Skin of body (tissue), 2 donors: ENCODE data around the gene SYNGAP1. TPM values are rescaled to one million over a fixed set of nuclear protein-coding genes. Genes with fewer than 3 reads are reported as not detected.
A peak's percentile ranks its signal among the peaks of the same experiment; 100 is the strongest.
"Not testable (repeated sequence)": the region's sequence is repeated elsewhere in the genome, so short reads cannot be mapped to it uniquely, and the experiment has no call there.

Experiments used
- DNase-seq: peaks from one replicate; lab custom pipeline; 2025; lab: John Stamatoyannopoulos, UW
- total RNA-seq: library from RNA; depleted of rRNA; stranded (reverse); fragments of >200 nt; gene quantifications from one replicate; pipeline ENCODE4 v1.2.3, GENCODE V29; 2014

SYNGAP1 gene
- total RNA-seq: 8.8 TPM

GRCh38 chr6:33419580-33420490, at the start of gene SYNGAP1:
SYNGAP1 (plus strand) TSS chr6:33420065; CDS start chr6:33420265, 200 bp downstream.
- peak; percentile 59 for DNase-seq

GRCh38 chr6:33371901-33372300, 48.0 kb upstream of the SYNGAP1 start:
- not testable (repeated sequence) for DNase-seq

- DNase-seq: no peak
Observed at GRCh38 chr6:33372526-33373123, 47.2 kb upstream of the SYNGAP1 start.

GRCh38 chr6:33373960-33374910, 45.6 kb upstream of the SYNGAP1 start:
- no peak for DNase-seq

- DNase-seq: peak; percentile 86
Observed at GRCh38 chr6:33375143-33375671, 44.7 kb upstream of the SYNGAP1 start.

GRCh38 chr6:33377171-33377570, 42.7 kb upstream of the SYNGAP1 start:
- no peak for DNase-seq

- not testable (repeated sequence) for DNase-seq
Observed at GRCh38 chr6:33379184-33379583, 40.7 kb upstream of the SYNGAP1 start.

- DNase-seq: no peak
Observed at GRCh38 chr6:33380272-33380981, 39.4 kb upstream of the SYNGAP1 start.

GRCh38 chr6:33383427-33384185, 36.3 kb upstream of the SYNGAP1 start:
- no peak for DNase-seq

GRCh38 chr6:33384581-33385020, 35.3 kb upstream of the SYNGAP1 start:
- DNase-seq: peak; percentile 10

GRCh38 chr6:33390173-33390572, 29.7 kb upstream of the SYNGAP1 start:
- no peak for DNase-seq

- no peak for DNase-seq
Observed at GRCh38 chr6:33390767-33391277, 29.0 kb upstream of the SYNGAP1 start.

- peak; percentile 100 for DNase-seq
Observed at GRCh38 chr6:33391278-33391921, 28.5 kb upstream of the SYNGAP1 start, which contains the start of gene KIFC1. KIFC1 (plus strand) TSS chr6:33391823; CDS start chr6:33391986, 163 bp downstream.

GRCh38 chr6:33391922-33392594, 27.8 kb upstream of the SYNGAP1 start:
- peak; percentile 19 for DNase-seq

- no peak for DNase-seq
Observed at GRCh38 chr6:33392595-33392948, 27.3 kb upstream of the SYNGAP1 start.

- no peak for DNase-seq
Observed at GRCh38 chr6:33392979-33393378, 26.9 kb upstream of the SYNGAP1 start.

- DNase-seq: no peak
Observed at GRCh38 chr6:33397541-33397940, 22.3 kb upstream of the SYNGAP1 start.

GRCh38 chr6:33398601-33399000, 21.3 kb upstream of the SYNGAP1 start:
- not testable (repeated sequence) for DNase-seq
